HepG2 (cell line): ENCODE data around the gene PIRT. TPM values are rescaled to one million over a fixed set of nuclear protein-coding genes. Genes with fewer than 3 reads are reported as not detected.

Experiments used
- ATAC-seq: fragments of 200-7000 bp; cut with Tn5 transposase; 3 replicates; pipeline ENCODE4 v1.9.1; 2020; ENCODE audit warnings: mild to moderate bottlenecking, moderate library complexity
- BruUV-seq: library from RNA; stranded (reverse); fragments of 400-500 nt; replicated peaks from 2 replicates; lab custom pipeline; 2021; lab: Mats Ljungman, UMichigan
- CTCF ChIA-PET: fragments of 300-600 bp; formaldehyde crosslinking; extraction: SDS; loops from one replicate; lab custom pipeline; 2021; ENCODE audit warnings: low total read pairs, inconsistent platforms, low intra/inter-chr PET ratio; lab: Yijun Ruan, JAX
- POLR2A ChIA-PET: fragments of 350-600 bp; sonication (Branson Sonifier 250); formaldehyde crosslinking; loops from one replicate; lab custom pipeline; 2020; ENCODE audit warnings: antibody characterized with exemption, inconsistent platforms; lab: Yijun Ruan, JAX
- DNase-seq: peaks from one replicate; pipeline ENCODE4 v3.0.0-alpha.2; 2015; ENCODE audit warnings: low spot score
- FAIRE-seq: peaks from 3 replicates; lab custom pipeline; 2011; peaks lifted over from hg19 to GRCh38; lab: Jason Lieb, UNC
- H2AFZ ChIP-seq: one replicate; pipeline ENCODE4 v1.6.1; 2011; ENCODE audit warnings: low read length, inconsistent platforms
- H3K27ac ChIP-seq: fragments of 300-600 bp; 3 replicates; pipeline ENCODE4 v1.8.0; 2011; ENCODE audit warnings: mixed run types, mild to moderate bottlenecking, mixed read lengths, low read length, inconsistent platforms; ENCODE audit not compliant: insufficient read depth; ENCODE audit errors: extremely low read length
- H3K27me3 ChIP-seq, 2 experiments: fragments of 200-600 bp in 1 of 2; 2 replicates in 1 of 2; 3 replicates in 1 of 2; pipeline versions ENCODE4 v1.6.0 to v1.8.0; 2011; ENCODE audit warnings: low read length in 2 of 2, mild to moderate bottlenecking in 2 of 2, moderate library complexity in 2 of 2, inconsistent platforms in 1 of 2; ENCODE audit not compliant: insufficient read depth in 2 of 2, control insufficient read depth in 1 of 2
- H3K36me3 ChIP-seq, 2 experiments: fragments of 200-600 bp in 1 of 2; replicated peaks in 1 of 2; 2 replicates in 1 of 2; 3 replicates in 1 of 2; pipeline versions ENCODE4 v1.5.1 to v1.8.0; 2011; ENCODE audit warnings: low read length in 2 of 2, inconsistent platforms in 1 of 2; ENCODE audit not compliant: insufficient read depth in 2 of 2, control insufficient read depth in 1 of 2
- H3K4me1 ChIP-seq: 2 replicates; pipeline ENCODE4 v1.5.1; 2012; ENCODE audit warnings: low read length, inconsistent platforms; ENCODE audit not compliant: insufficient read depth
- H3K4me2 ChIP-seq: 2 replicates; pipeline ENCODE4 v1.6.0; 2011; ENCODE audit warnings: low read depth, low read length, inconsistent platforms
- H3K4me3 ChIP-seq, 3 experiments: fragments of 200-600 bp in 1 of 3; sonication (generic), shearing (Covaris generic) in 1 of 3; replicated peaks in 1 of 3; 2 replicates each; pipeline ENCODE4 v1.5.1; 2011 to 2016; ENCODE audit warnings: low read length in 3 of 3, inconsistent platforms in 2 of 3, low read depth in 2 of 3, mild to moderate bottlenecking in 2 of 3, control low read depth in 1 of 3, mixed read lengths in 1 of 3; ENCODE audit not compliant: insufficient read depth in 1 of 3
- H3K79me2 ChIP-seq: one replicate; pipeline ENCODE4 v1.6.1; 2011; ENCODE audit warnings: low read length, inconsistent platforms; ENCODE audit not compliant: insufficient read depth
- H3K9ac ChIP-seq: 2 replicates; pipeline ENCODE4 v1.6.0; 2011; ENCODE audit warnings: mild to moderate bottlenecking, low read depth, low read length, inconsistent platforms; ENCODE audit not compliant: insufficient read depth
- H3K9me3 ChIP-seq: 2 replicates; pipeline ENCODE4 v1.5.1; 2012; ENCODE audit warnings: mild to moderate bottlenecking, low read length
- H4K20me1 ChIP-seq: 2 replicates; pipeline ENCODE4 v1.6.0; 2011; ENCODE audit warnings: inconsistent platforms, mild to moderate bottlenecking, low read length, moderate library complexity; ENCODE audit not compliant: insufficient read depth
- AGO2 ChIP-seq: fragments of 200-400 bp; formaldehyde crosslinking; optimal IDR thresholded peaks from 2 replicates; pipeline ENCODE3; 2017; ENCODE audit warnings: mild to moderate bottlenecking, low read depth, low read length, moderate library complexity
- BORCS8-MEF2B ChIP-seq: sonication (generic); formaldehyde crosslinking; IDR thresholded peaks from 2 replicates; pipeline ENCODE4 v1.8.0; 2022; ENCODE audit warnings: mild to moderate bottlenecking, missing genetic modification reagents
- EEA1 ChIP-seq: sonication (generic); formaldehyde crosslinking; IDR thresholded peaks from 2 replicates; pipeline ENCODE4 v1.5.1; 2020; ENCODE audit warnings: mild to moderate bottlenecking, missing genetic modification reagents, borderline replicate concordance
- HNF4G ChIP-seq, 2 experiments: sonication (generic) in 1 of 2; formaldehyde crosslinking in 1 of 2; IDR thresholded peaks; 2 replicates each; pipeline versions ENCODE4 v1.4.0 to v1.6.1; 2011 to 2020; ENCODE audit warnings: borderline replicate concordance in 2 of 2, low read depth in 2 of 2, mild to moderate bottlenecking in 2 of 2, low read length in 1 of 2, missing genetic modification reagents in 1 of 2, moderate library complexity in 1 of 2
- HNRNPK ChIP-seq: fragments of 200-400 bp; formaldehyde crosslinking; IDR thresholded peaks from 2 replicates; pipeline ENCODE4 v1.6.1; 2018; ENCODE audit warnings: low read length, low read depth, moderate library complexity, mild to moderate bottlenecking; ENCODE audit not compliant: poor library complexity, severe bottlenecking
- PTBP1 ChIP-seq: fragments of 200-400 bp; formaldehyde crosslinking; IDR thresholded peaks from 2 replicates; pipeline ENCODE4 v1.6.1; 2018; ENCODE audit warnings: low read length, low read depth; ENCODE audit not compliant: poor library complexity, severe bottlenecking
- TBX3 ChIP-seq: fragments of 450-650 bp; IDR thresholded peaks from 2 replicates; pipeline ENCODE4 v1.6.1; 2017; ENCODE audit warnings: antibody characterized with exemption, mild to moderate bottlenecking, inconsistent platforms, borderline replicate concordance
- TFDP1 ChIP-seq: IDR thresholded peaks from 2 replicates; pipeline ENCODE4 v1.6.1; 2016; ENCODE audit warnings: missing compliant biosample characterization, missing genetic modification reagents, borderline replicate concordance
- ZNF276 ChIP-seq: sonication (generic); formaldehyde crosslinking; IDR thresholded peaks from 2 replicates; pipeline ENCODE4 v1.4.0; 2020; ENCODE audit warnings: mild to moderate bottlenecking, low read depth, missing genetic modification reagents
- ZNF343 ChIP-seq: sonication (generic); formaldehyde crosslinking; IDR thresholded peaks from 2 replicates; pipeline ENCODE4 v1.4.0; 2020; ENCODE audit warnings: mild to moderate bottlenecking, missing genetic modification reagents
- ZNF777 ChIP-seq: sonication (generic); formaldehyde crosslinking; IDR thresholded peaks from 2 replicates; pipeline ENCODE4 v1.4.0; 2020; ENCODE audit warnings: missing genetic modification reagents
- WGBS: methylation state at CpG from one replicate; pipeline ENCODE4 v1.1.6; 2017; ENCODE audit warnings: low lambda C conversion rate; 5-methylcytosine and 5-hydroxymethylcytosine counted together
- in situ Hi-C: cut with HindIII; loops from 2 replicates; pipeline ENCODE4 v1.10.0; 2017; ENCODE audit warnings: low pct_unique_long_range_greater_than_20kb; ENCODE audit not compliant: extremely low pct_ligation_motif_present
- intact Hi-C: fragments of 100-400 bp; cut with micrococcal nuclease; formaldehyde crosslinking; loops from one replicate; pipeline ENCODE4 v1.10.0; 2022; ENCODE audit not compliant: unreplicated experiment
- polyA plus RNA-seq, 8 experiments: library from polyadenylated mRNA; depleted of rRNA in 3 of 8; stranded (reverse) in 7 of 8; unstranded in 1 of 8; fragments of >200 nt; fragmentation: Illumina TruSeq in 4 of 8; extraction: Trizol in 4 of 8; gene quantifications; 2 replicates each; pipeline versions ENCODE4 v1.2.1 to v1.2.3, GENCODE V29; 2011 to 2016; ENCODE audit warnings: low read depth in 4 of 8, missing spikeins in 1 of 8, mixed read lengths in 1 of 8; ENCODE audit not compliant: insufficient read depth in 1 of 8
- total RNA-seq, 5 experiments: library from RNA; depleted of rRNA; stranded (reverse); fragments of >200 nt; fragmentation: Illumina TruSeq; extraction: Trizol; gene quantifications; 2 replicates each; pipeline ENCODE4 v1.2.3, GENCODE V29; 2016; ENCODE audit warnings: low read depth in 1 of 5
- TF ChIP-seq, protein P1 (sequence below): sonication (generic); formaldehyde crosslinking; IDR thresholded peaks from 2 replicates; pipeline ENCODE4 v1.4.0; 2020; ENCODE audit warnings: missing genetic modification reagents
- TF ChIP-seq, protein P2 (sequence below): sonication (generic); formaldehyde crosslinking; IDR thresholded peaks from 2 replicates; pipeline ENCODE4 v1.8.0; 2022; ENCODE audit warnings: low read depth, missing genetic modification reagents
- TF ChIP-seq, protein P3 (sequence below): sonication (generic); formaldehyde crosslinking; IDR thresholded peaks from 2 replicates; pipeline ENCODE4 v1.4.0; 2020; ENCODE audit warnings: missing genetic modification reagents

The PIRT gene
- total and polyA plus RNA-seq, 2 of the 13 experiments (the other 11 are each of a cell fraction or from before 2014, with no cell fraction given): not detected

GRCh38 chr17:10779609-10780008 lies 58.3 kb downstream of the PIRT start:
- no peaks in the 10 kb centered on the region for H3K36me3 ChIP-seq
- ChIA-PET POLR2A (no interaction called here), CTCF (no interaction called here)
- no peak overlapping the region for H2AFZ ChIP-seq
- peaks cover 3% of the 10 kb centered on the region; the same call in 1 of the 2 replicates for H3K9me3 ChIP-seq
- H3K4me2 ChIP-seq: no peak overlapping the region
- no peak for FAIRE-seq
- no peak for ATAC-seq
- in situ Hi-C loops (no loop called here), intact Hi-C loops (no loop called here)
- no peaks in the 10 kb centered on the region for H3K27me3 ChIP-seq
- no peak overlapping the region for H3K27ac ChIP-seq
- H3K9ac ChIP-seq: no peak overlapping the region
- 21% methylated on average over 2 of the region's 2 CpGs for WGBS
- H3K4me1 ChIP-seq: peaks cover 29% of the 10 kb centered on the region
- no peak overlapping the region for H3K4me3 ChIP-seq
- BruUV-seq: no TSS peak
- H4K20me1 ChIP-seq: no peaks in the 10 kb centered on the region
- no peak for DNase-seq
- H3K79me2 ChIP-seq: no peaks in the 10 kb centered on the region
- no peak for TF ChIP-seq AGO2
- TF ChIP-seq, protein P1, sequence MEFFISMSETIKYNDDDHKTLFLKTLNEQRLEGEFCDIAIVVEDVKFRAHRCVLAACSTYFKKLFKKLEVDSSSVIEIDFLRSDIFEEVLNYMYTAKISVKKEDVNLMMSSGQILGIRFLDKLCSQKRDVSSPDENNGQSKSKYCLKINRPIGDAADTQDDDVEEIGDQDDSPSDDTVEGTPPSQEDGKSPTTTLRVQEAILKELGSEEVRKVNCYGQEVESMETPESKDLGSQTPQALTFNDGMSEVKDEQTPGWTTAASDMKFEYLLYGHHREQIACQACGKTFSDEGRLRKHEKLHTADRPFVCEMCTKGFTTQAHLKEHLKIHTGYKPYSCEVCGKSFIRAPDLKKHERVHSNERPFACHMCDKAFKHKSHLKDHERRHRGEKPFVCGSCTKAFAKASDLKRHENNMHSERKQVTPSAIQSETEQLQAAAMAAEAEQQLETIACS (CRISPR knock-in tag): no peak
- no peak for TF ChIP-seq BORCS8-MEF2B
- TF ChIP-seq PTBP1: no peak
- TF ChIP-seq, protein P2, sequence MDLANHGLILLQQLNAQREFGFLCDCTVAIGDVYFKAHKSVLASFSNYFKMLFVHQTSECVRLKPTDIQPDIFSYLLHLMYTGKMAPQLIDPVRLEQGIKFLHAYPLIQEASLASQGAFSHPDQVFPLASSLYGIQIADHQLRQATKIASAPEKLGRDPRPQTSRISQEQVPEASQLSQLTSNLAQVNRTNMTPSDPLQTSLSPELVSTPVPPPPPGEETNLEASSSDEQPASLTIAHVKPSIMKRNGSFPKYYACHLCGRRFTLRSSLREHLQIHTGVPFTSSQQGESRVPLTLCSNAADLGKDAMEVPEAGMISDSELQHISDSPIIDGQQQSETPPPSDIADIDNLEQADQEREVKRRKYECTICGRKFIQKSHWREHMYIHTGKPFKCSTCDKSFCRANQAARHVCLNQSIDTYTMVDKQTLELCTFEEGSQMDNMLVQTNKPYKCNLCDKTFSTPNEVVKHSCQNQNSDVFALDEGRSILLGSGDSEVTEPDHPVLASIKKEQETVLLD (CRISPR knock-in tag): no peak
- no peak for TF ChIP-seq HNRNPK
- no peak for TF ChIP-seq ZNF343
- TF ChIP-seq EEA1: no peak
- no peak for TF ChIP-seq ZNF777 (CRISPR knock-in tag)
- TF ChIP-seq, protein P3, sequence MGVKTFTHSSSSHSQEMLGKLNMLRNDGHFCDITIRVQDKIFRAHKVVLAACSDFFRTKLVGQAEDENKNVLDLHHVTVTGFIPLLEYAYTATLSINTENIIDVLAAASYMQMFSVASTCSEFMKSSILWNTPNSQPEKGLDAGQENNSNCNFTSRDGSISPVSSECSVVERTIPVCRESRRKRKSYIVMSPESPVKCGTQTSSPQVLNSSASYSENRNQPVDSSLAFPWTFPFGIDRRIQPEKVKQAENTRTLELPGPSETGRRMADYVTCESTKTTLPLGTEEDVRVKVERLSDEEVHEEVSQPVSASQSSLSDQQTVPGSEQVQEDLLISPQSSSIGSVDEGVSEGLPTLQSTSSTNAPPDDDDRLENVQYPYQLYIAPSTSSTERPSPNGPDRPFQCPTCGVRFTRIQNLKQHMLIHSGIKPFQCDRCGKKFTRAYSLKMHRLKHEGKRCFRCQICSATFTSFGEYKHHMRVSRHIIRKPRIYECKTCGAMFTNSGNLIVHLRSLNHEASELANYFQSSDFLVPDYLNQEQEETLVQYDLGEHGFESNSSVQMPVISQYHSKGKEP (CRISPR knock-in tag): no peak
- no peak for TF ChIP-seq ZNF276 (CRISPR knock-in tag)
- no peak for TF ChIP-seq TBX3
- TF ChIP-seq HNF4G (IDR thresholded peaks at IDR 0.05; ENCODE audit: borderline replicate concordance, low read depth, low read length): no peak
- no peak for TF ChIP-seq HNF4G (CRISPR knock-in tag; IDR thresholded peaks at IDR 0.05; ENCODE audit: borderline replicate concordance, low read depth)
- no peak for TF ChIP-seq TFDP1 (CRISPR knock-in tag)
